Endothelial cell of umbilical vein (primary cell): Measurements from ENCODE around the gene ELAVL1.

Experiments used
- EZH2 ChIP-seq: IDR thresholded peaks from 2 replicates; pipeline ENCODE4 v1.6.1; 2012; ENCODE audit warnings: borderline replicate concordance, low read depth, mild to moderate bottlenecking, moderate library complexity, low read length, inconsistent platforms; ENCODE audit not compliant: severe bottlenecking
- FOS ChIP-seq: IDR thresholded peaks from 2 replicates; pipeline ENCODE4 v1.6.1; 2011; ENCODE audit warnings: mild to moderate bottlenecking, low read length, moderate library complexity, borderline replicate concordance; ENCODE audit not compliant: insufficient read depth
- JUN ChIP-seq: IDR thresholded peaks from 2 replicates; pipeline ENCODE4 v1.6.1; 2011; ENCODE audit warnings: borderline replicate concordance, low read depth; ENCODE audit not compliant: insufficient read length, insufficient read depth
- MYC ChIP-seq: IDR thresholded peaks from one replicate; pipeline ENCODE4 v1.6.1; 2011; ENCODE audit warnings: mild to moderate bottlenecking, low read depth, low read length
- POLR2A ChIP-seq: IDR thresholded peaks from 2 replicates; pipeline ENCODE4 v1.6.1; 2012; ENCODE audit warnings: low read depth, mild to moderate bottlenecking, control low read depth, low read length
- POLR2AphosphoS5 ChIP-seq: IDR thresholded peaks from 2 replicates; pipeline ENCODE4 v1.6.1; 2012; ENCODE audit warnings: low read depth, mild to moderate bottlenecking, control low read depth, low read length, moderate library complexity; ENCODE audit not compliant: insufficient read depth
- TF ChIP-seq, protein P1 (sequence below), 2 donors: IDR thresholded peaks; 1 replicate in 1 of 2; 2 replicates in 1 of 2; pipeline ENCODE4 v1.5.1; 2011; ENCODE audit warnings: low read length in 2 of 2, mild to moderate bottlenecking in 2 of 2, moderate library complexity in 2 of 2, control low read depth in 1 of 2, inconsistent platforms in 1 of 2, low read depth in 1 of 2; ENCODE audit not compliant: insufficient read depth in 1 of 2; ENCODE audit errors: extremely low read depth in 1 of 2
- TF ChIP-seq, protein P2 (sequence below): IDR thresholded peaks from 2 replicates; pipeline ENCODE4 v1.6.1; 2011; ENCODE audit not compliant: insufficient read depth, insufficient read length

DNA sequence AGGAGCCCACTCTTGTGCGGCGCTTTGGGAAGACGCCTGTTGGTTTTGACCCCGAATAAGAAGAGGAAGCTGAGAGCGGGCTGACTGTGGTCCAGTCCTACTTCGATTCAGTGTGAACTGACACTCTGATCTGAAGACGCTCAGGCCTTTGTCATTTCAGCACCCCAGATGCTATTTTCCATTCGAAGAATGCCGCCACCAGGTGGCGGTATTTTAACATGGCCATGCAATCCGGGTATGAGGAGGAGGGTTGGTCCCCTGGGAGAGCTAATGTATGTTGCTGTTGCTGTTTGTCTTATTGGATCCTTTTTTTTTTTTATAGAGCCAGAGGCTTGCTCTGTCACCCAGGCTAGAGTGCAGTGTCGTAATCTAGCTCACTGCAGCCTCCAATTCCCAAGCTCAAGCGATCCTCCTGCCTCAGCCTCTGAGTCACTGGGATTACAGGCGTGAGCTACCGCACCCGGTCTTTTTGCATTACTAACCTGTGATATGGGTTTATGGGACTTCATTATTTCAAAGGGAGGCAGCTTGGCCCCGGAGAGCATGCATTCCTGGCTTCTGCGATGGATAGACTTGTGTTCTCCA is 61.2 kb downstream of the ELAVL1 start:
- TF ChIP-seq, protein P1, sequence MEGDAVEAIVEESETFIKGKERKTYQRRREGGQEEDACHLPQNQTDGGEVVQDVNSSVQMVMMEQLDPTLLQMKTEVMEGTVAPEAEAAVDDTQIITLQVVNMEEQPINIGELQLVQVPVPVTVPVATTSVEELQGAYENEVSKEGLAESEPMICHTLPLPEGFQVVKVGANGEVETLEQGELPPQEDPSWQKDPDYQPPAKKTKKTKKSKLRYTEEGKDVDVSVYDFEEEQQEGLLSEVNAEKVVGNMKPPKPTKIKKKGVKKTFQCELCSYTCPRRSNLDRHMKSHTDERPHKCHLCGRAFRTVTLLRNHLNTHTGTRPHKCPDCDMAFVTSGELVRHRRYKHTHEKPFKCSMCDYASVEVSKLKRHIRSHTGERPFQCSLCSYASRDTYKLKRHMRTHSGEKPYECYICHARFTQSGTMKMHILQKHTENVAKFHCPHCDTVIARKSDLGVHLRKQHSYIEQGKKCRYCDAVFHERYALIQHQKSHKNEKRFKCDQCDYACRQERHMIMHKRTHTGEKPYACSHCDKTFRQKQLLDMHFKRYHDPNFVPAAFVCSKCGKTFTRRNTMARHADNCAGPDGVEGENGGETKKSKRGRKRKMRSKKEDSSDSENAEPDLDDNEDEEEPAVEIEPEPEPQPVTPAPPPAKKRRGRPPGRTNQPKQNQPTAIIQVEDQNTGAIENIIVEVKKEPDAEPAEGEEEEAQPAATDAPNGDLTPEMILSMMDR (IDR thresholded peaks at IDR 0.05; ENCODE audit: extremely low read depth in 1 of 2, insufficient read depth in 1 of 2, low read depth in 1 of 2, low read length in 2 of 2) = peak; percentile 75 to 81
- TF ChIP-seq POLR2AphosphoS5 (no peak), EZH2 (no peak), POLR2A (peak; percentile 4), MYC (no peak), JUN (no peak), FOS (no peak)
- TF ChIP-seq, protein P2, sequence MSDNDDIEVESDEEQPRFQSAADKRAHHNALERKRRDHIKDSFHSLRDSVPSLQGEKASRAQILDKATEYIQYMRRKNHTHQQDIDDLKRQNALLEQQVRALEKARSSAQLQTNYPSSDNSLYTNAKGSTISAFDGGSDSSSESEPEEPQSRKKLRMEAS = no peak
